ENCODE results near the gene NR6A1.

Gene NR6A1

DNA sequence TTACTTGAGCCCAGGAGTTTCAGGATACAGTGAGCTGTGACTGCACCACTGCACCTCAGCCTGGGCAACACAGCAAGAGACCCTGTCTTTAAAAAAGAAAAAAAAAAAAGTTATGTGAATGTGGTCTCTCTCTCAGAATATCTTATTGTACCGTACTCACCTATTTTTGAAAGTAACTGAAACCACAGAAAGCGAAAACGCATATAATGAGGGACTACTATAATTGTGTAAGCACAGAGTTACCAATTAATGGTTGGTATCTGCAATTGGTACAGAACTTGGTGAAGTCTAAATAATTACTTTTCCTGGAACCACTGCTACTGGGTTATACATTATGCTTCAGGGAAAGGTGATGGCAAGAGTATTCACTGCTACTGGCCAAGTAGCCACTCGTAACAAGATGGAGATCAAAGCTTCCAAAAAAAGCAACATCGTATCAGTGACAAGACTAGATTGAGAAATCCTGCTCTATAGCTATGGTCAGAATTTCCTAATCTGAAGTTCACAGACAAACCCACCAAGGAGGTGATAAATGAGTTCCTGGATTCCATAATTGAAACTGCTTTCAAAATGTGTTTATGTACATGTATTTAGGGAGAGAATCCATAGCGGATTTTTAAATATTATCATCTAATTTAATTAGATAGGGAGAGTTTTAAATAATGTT is 82.7 kb downstream of the NR6A1 start:
- no peak for DNase-seq (ENCODE audit: low spot score)

DNA sequence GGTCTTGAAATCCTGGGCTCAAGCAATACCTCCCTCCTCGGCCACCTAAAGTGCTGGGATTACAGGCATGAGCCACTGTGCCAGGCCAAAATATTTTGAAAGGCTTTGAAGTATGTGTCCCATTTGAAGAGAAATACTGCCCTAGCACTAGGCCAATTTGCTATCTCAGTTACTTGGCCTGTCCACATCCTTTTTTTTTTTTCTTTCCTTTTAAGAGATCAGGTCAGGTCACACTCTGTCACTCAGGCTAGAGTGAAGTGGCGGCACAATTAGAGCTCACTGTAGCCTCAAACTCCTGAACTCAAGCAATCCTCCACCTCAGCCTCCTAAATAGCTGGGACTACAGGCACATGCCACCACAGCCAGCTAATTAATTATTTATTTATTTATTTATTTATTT is 84.2 kb downstream of the NR6A1 start:
- DNase-seq (ENCODE audit: low spot score) = no peak

DNA sequence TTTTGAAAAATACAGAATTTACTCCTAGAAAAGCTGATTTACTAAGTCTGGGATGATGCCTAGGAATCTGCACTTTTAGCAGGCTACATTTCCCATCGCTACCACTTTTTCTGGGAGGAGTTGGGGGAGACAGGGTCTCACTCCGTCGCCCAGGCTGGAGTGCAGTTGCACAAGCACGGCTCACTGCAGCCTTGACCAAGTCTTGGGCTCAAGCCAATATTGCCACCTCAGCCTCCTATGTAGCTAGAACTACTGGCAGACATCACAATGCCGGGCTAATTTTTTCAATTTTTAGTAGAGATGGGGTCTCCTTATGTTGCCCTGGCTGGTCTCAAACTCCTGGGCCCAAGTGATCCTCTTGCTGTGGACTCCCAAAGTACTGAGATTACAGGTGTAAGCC is 85.9 kb downstream of the NR6A1 start:
- no peak for DNase-seq (ENCODE audit: low spot score)

DNA sequence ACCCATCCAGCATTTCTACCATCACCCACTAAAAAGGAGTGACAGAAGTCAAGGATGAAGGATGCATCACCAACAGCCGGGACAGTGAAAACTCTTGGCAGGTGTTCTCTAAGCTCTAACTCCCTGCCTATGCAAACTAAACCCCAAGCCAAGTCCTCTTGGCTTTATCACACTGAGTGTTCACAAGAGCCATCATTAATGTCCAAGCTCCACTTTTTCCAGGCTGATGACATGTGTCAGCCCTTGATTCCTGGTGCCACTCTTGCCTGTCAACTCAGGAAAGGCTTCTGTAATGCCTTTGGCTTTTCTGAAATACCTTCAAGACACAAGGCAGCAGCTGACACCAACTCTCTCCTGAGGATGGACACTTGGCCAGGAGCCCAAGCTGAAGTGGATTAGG is 86.9 kb downstream of the NR6A1 start:
- no peak for DNase-seq (ENCODE audit: low spot score)

DNA sequence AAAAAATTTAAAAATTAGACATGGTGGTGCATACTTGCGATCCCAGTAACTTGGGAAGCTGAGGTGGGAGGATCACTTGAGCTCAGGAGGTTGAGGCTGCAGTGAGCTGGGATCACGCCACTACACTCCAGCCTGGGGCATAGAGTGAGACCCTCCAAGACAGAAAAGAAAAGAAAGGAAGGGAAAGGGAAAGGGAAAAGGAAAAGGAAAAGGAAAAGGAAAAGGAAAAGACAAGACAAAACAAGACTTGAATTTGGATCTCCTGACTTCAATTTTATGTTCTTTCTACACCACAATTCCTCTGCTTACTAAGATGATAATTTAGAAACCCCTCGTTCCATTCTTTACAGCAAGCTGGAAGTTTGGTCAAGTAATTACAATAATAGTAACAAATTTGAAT is 88.1 kb downstream of the NR6A1 start:
- DNase-seq (ENCODE audit: low spot score) = no peak

DNA sequence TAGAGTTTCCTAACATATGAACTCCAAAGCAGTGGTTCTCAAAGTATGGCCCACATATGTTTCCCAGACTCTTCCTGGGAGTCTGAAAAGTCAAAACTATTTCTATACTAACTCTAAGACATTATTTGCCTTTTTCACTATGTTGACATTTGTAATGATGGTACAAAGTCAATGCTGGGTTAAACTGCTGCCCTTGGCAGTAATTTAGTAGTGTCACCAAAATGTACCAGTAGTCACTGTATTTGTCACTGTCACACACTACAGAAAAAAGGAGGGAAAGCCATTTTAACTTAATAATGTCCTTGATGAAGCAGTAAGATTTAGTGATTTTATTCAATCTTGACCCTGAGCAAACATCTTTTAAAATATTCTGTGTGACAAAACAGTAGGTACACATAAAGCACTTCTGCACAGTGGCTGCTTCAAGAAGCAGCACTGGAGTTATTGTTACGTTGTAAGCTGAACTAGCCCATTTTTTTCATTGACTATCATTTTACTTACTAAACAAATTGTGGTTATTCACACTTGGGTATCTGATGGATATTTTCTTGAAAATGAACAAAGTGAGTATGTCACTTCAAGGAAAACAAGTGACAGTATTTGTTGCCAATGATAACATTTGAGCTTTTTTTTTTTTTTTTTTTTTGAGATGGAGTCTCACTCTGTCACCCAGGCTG is 90.3 kb downstream of the NR6A1 start:
- no peak for DNase-seq (ENCODE audit: low spot score)

DNA sequence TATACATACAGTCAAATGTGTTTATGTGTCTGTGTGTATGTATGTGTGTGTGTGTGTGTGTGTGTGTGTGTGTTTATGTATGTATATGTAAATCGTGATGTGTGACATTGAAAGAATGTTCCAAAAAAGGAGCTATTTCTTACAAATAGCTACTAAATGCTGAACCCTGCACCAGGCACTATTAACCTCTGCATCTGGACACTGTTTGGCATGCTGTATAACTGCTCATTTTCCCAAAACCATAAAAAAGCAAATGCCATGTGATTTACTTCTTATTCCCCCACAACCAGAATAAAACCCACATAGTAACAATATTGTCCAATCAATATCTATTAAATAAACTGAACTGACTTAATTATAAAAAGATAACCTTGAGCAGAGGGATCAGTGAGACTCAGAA is 91.1 kb downstream of the NR6A1 start:
- DNase-seq (ENCODE audit: low spot score) = no peak

DNA sequence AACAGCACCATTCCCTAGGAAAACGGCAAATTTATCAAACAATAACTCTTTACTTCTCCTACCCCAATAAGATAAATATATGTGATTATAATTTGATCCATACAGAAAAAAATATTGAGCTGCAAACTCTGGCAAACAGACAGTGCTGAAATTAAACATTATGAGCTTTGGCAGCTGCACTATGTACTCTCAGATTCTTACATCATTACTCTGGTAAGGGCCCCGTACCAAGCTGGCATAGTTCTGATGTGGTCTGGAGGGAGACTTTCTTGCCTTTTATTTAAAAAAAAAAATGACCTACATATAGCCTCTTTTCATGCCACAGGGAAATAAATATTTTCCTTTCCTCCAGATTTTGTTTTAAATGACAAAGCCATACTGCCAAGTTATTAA is 95.0 kb downstream of the NR6A1 start:
- peak; percentile 25 for DNase-seq (ENCODE audit: low spot score)

DNA sequence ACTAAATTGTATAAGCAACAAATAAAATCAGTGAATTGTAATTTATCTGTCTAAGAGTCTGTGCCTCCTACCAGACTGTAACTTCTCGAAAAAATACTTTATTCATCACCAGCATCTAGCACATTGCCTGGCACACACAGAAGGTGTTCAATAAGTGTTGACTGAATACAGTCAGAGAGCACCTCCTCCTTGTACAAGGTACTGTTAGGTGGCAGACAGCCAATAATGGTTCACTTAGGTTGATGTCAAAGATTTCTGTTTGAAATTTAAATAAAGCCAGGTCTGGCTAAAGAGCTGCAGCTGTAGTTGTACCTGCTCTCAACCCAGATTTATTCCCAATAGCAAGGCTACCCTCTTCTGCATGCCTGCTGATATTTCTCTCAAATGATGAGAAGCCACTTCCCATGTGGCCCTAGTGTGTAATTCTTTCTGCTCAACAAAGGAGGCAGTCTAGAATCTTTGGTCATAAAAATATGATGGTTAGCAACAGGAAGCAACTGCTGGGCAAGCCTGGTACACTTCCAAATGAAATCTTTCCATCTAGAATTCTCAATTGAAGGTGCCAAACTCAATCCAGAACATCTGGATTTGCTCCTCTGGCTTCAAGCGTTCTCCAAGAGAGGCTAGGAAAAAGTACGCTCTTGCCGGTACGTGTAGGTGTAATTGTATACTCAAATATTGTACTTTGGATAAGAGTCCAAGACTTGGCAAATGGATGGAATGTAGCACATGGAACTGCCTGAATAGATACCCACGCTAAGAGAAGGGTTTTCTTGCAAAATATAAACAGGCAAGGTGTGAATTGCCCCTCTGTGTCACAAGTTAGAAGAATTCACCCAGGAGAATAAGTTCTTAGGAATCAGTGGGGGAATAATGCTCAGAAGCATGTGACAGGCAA is 95.6 kb downstream of the NR6A1 start:
- DNase-seq (ENCODE audit: low spot score) = no peak

DNA sequence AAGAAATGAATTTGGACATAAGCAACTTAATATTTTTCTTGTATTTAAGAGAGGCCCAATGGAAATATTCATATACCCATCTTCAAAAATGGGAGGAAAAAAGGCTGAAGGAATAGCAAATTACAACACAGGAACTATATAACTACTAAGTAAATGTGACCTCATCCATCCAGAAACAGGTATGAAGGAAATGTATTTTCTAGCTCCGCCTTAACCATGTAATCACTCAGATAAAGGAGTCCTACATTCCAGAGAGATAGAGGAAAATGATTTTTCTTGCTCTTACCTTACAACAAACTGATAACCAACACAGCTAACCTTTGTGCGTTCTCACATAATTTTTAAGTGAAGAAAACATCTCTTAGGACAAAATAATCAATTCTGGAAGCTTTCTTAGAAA is 96.5 kb downstream of the NR6A1 start:
- no peak for DNase-seq (ENCODE audit: low spot score)

DNA sequence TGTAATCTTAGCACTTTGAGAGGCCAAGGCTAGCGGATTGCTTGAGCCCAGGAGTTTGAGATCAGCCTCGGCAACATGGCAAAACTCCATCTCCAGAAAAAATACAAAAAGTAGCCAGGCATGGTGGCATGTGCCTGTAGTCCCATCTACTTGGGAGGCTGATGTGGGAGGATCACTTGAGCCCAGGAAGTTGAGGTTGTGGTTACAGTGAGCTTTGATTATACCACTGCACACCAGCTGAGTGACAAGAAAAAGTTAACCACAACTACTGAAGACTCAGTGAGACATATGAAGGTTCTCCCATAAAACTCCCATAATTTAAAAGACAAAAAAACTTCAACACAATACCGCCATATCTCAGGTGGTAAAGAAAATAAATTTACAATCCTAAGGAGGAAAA is 98.0 kb downstream of the NR6A1 start:
- DNase-seq (ENCODE audit: low spot score) = no peak

DNA sequence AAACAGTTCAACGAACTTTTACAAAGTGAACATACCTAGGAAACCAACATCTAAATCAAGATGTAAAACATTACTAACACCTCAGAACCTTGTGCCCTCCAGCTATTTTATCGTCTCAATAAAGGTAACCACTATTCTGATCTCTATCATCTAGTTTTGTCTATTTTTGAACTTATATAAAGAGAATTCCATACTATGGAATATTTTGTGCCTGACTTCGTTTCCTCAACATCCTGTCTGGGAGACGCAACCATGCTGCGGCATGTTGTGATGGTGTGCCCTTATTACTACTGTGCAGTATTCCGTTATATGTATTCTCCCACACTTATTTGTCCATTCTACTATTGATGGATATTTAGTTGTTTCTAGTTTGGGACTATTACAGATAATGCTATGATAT is 99.2 kb downstream of the NR6A1 start:
- no peak for DNase-seq (ENCODE audit: low spot score)

DNA sequence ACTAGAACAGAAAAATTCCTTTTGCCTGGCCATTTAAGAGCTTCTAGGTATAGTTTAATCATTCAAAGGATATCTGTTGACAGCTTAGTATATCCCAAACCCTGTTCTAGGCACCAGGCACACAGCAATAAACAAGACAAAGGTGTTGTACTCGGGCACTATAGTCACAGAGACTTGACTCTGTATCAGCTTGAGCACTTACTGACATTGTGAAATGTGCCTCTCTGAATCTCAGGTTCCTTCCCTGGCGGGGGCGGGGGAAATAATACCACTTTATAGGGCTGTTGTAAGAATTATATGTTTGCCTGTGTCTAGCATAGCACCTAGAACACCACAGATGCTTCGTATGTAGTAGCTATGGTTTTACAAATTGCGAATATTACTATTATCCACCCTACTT is 104.5 kb downstream of the NR6A1 start:
- no peak for DNase-seq (ENCODE audit: low spot score)

DNA sequence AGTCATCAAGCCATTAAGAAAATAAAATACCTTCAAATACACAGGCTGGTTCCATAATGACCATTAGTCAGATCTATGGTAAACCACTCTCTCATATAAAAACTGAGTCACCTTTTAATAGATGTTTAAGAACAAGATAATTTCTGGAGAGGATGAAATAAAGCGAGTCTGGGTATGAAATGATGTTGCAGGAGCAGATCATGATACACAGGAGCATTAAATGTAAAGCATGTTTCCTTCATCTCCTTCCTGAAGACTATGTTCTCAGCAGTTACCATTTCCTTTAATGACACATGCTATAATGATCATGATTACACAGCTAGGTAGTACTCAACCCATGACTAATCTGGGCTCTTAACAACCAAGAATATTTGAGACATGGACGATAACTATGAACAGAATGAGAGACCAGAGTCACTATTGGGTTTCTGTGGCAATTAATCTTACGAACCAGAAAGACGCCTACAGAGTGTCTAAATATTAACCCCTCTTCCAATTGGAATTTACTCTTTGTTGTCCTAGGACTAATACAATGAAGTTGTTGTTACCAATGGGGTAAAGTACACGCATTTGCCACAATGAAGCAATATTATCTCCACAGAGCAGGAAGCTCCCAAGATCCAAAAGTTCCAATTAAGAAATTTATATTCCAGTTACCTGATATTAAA is 105.6 kb downstream of the NR6A1 start:
- no peak for DNase-seq (ENCODE audit: low spot score)

DNA sequence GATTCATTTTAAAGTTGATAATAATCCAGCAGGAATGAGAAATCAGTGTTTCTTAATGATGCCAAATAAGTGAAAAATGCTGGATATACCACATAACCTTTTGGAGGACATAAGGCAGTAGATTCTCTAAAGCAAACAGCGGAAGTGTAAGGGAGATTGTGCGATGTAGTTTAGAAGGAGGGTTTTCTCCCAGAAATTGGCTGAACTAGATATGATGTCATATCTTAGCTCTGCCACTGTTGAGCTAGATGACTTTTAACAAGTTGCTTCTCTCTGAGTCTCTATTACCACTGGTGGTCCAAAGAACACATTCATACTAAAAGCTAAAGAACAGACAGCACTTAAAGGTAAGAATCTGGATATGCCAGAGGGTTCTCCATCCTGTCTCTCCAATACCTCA is 107.0 kb downstream of the NR6A1 start:
- DNase-seq (ENCODE audit: low spot score) = no peak

DNA sequence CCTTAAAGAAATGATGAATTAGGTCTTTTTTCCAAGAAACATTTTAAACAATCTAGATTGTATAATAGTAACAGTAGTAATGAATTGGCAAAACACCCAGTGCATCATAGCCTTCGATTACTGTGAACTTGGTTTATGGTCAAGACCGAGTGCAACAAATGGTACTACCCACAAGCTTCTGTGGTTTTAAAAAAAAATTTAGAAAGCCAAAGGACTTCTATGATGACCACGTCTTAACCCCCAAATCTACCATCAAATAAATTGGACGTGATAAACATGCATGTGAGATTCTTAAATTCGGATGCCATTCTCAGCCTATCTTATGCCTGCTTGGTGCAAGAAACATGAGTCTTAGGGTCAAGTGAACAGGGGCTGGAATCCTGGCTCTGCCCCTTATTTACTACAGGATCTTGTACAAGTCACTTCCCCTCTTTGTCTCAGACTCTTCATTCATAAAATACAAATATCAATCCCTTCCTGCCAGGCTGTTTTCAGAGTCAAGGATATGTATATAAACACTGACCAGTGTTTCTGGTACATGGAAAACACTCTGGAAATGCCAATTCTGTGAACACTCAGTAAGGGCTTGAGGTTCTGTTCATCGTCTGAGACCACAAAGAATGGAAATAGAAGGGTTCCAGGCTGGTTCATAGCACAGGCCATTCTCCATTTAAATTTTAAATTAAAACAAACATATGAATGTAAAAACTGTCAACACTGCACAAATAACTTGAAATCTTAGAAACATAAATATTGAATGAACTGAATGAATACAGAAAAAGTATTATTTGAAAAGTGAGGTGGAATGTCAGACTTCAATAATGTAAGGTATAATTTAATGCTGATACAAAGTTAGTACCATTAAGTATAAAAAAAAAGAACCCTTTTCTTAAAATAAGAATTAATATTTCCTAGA is 107.8 kb downstream of the NR6A1 start:
- DNase-seq (ENCODE audit: low spot score) = no peak

DNA sequence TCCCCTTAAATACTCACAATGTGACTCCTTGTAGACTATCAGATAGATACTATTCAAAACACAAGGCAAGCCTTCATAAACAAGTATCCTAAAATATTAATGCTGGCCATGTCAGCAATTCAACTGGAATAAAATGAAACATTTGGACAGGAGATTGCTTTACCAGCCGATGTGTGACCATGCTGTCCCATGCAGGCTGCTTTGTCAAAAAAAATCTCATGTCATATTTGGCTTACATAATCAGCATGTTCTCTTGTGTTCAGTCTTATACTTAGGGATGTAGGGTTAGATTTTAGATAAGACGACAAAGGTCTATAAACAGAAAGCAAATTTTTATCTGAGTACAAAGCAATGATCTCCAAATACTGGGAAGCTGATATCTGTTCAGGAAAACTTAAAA is 108.5 kb downstream of the NR6A1 start:
- DNase-seq (ENCODE audit: low spot score) = no peak

DNA sequence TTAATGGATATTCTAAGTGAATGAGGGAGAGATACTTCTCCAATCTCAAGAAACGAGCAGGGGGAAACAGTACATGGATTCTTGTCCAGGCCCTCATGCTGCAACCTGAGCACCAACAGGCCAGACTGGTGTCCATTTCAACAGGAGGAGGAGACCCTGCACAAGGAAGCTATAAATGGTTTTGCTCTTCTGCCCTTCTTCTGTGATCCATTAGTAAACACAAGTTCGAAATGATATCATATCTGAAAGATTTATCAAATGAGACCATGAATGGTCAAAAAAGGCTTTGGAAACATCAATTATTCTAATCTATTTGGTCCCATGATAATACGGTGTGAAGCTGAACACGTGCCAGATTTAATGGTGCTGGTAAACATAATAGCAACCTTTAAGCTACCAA is 109.8 kb downstream of the NR6A1 start:
- no peak for DNase-seq (ENCODE audit: low spot score)

DNA sequence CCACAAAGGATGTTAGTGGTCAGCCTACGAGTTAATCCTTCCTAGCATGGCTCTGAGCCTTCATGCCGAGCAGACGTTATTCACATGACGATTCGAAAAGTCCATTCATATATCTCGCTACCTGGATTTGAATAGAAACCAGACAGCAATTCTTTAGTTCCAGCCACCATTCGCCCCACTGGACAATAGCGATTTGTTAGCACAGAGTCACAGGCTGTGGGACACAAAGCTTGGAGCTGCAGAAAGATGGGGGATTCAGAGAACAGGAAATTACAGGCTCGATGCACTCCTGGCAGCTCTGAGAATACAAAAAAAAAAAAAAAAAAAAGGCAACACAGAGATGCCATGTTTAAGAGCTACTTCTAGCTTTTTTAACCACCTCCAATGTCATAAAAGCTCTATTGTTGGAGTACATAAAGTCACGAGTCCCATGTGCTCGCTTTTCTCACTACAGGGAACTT is 110.7 kb downstream of the NR6A1 start:
- DNase-seq (ENCODE audit: low spot score) = peak; percentile 74

DNA sequence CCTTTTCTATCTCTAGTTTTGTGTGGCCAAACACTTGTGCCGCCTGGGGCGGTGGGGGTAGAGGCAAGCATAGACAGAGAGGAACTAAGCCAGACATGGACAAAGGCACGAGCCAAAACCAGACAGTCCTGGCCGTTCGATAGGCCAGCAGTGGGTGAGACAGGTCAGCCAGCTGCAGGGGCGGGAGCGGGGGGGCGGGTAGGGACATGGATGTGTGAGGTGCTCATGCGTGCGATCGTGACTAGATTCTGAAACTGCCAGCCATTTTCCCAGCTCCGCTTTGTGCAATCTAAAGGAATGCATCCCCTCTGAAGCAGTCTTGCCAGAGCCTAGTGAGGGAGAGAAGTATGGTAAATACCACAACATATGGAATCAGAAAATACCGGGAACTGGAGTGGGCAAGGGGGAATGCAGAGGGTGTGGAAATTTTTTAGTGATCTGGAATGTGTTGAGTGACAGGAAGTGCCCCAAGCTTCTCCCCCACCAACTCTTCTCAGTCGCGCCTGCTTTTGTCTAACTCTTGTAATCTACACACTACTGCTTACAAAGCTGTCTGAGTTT is 111.9 kb downstream of the NR6A1 start:
- peak; percentile 86 for DNase-seq (ENCODE audit: low spot score)

Measured in Ammon's horn (tissue), 1 donor.